ENCODE measurements around the gene TOM1L2.
"Not testable (repeated sequence)": the region's sequence is repeated elsewhere in the genome, so short reads cannot be mapped to it uniquely, and the experiment has no call there.

Gene TOM1L2

DNA sequence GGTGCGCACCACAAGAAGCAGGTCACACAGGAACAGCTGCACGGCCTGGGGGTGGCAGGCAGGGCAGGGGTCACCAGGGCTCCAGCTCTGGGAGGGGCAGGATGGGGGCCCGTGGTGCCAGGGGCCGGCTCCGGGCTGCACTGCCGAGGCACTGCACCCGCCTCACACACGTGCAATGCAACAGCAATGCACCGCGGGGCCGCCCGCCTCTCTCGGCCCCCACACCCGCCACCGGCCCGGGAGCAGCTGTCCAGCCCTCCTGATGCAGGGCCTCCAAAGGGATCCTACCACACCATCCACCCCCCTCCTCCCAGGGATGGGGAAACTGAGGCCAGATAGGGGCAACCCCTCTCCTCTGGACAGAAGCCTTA lies 158.5 kb downstream of the TOM1L2 start:
- DNase-seq = no peak

DNA sequence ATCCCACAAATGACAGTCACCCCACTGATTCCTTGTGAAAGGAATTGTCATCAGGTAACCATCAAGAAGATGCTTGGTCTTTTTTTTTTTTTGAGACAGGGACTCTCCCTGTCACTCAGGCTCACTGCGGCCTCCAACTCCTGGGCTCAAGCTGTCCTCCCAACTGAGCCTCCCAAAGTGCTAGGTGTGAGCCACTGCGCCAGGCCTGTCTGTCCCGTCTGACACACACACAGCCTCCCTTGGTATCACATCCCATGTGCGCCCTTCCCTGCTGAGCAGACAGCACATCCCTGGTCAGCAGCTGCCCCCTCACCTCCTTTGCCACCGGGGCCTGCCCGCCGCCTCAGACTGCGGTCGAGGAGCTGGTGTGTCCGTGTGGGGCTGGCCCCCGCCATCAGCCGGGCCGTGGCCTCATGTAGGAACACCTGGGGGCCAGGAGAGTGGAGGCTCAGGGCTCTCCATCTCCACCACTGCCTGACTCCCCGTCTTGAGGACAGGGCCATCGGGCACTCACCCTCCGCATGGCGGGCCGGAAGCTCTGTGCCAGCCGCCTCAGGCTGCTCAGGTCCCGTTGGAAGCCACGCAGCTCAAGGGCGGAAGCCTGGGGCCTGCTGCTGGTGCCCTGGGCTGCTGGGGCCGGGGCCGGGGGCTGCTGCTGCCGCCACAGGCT lies 159.0 kb downstream of the TOM1L2 start:
- DNase-seq = no peak

DNA sequence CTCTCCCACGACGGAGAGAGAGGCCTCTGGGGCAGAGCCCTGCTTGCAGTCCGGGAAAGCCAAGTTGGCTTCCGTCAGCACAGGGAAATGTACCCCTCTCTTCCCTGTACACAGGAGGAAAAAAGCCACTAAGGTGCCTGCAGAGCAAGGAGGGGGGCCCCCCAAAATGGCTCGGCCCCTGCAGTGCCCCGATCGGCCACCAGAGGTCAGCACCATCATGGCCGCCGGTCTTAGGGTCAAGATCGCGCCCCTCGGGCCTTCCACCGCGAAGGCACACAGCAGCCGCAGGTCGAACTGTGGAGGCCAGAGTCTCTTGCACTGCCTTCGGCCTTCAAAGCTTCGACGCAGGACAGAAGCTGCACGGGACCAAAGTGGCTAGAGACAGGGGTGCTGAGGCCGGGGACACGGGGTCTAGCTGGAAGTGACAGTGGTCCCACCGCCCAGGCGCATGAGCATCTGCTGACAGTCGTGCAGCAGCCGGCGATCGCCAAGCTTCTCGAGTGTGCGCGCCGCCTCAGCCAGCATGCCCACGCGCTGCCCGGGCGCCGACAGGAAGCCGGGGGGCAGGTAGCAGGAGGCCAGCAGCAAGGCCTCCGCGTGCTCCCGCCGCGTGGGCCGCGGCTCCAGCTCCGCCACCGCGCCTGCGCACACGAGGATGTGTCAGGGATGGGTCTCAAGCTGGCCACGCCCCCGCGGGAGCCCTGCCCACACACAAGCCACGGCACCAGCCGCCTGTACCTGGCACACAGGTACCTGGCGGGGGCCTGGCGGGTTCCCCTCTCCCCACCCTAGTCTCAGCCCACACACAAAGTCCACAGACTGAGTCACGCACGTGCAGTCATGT lies 159.8 kb downstream of the TOM1L2 start:
- DNase-seq = peak; percentile 93

DNA sequence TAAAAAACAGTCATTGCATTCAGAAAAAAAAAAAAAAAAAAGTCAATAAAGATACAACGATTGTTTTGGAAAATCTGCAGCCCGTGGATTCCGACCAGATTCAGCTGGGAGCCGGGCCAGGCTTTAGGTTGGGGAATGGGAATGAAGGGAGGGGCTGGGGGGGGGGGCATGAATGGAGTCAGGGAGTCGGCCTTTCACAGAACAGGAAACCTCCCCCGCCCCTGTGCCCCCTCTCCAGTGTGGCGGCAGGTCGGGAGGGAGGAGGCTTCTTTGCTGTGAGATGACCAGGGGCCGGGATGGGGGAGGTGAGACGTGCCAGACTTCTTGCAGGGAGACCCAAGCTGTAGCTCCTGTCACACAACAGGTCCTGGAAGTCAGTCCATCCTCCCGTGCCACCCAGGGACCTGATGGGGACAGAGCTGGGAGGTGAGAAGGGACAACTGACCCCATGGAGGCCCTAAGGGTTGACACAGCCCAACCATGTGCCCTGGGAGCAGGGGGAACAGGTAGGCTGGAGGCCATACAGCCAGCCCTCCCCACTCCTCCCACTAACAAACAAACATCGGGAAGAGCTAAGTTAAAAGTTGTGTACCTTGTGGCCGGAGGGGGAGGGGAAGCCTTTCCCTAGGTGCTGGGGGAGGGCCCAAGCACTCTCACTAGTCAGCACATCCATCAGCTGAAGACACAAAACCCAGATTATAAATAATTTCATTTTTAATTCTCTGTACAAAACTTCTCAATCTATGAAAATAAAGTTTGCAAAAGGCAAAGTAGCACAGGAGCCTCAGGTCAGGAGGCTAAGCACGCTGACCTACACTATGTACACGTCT lies 160.6 kb downstream of the TOM1L2 start:
- no peak for DNase-seq

DNA sequence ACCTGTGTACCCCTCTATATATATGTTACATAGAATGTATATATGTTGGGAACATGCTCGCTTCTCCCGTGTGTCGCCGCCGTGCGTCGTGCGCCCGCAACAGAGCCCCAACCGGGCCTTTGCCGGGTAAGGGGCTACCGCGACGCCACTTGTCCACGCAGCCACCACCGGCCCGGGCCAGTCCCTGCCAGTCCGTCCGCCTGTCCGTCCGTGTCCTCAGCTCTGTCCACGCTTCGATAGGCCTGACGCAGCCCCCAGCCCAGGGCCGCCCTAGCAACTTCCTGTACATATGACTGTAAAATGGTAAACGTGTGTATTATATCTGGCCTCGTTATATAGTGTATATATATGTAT lies 161.3 kb downstream of the TOM1L2 start:
- no peak for DNase-seq

DNA sequence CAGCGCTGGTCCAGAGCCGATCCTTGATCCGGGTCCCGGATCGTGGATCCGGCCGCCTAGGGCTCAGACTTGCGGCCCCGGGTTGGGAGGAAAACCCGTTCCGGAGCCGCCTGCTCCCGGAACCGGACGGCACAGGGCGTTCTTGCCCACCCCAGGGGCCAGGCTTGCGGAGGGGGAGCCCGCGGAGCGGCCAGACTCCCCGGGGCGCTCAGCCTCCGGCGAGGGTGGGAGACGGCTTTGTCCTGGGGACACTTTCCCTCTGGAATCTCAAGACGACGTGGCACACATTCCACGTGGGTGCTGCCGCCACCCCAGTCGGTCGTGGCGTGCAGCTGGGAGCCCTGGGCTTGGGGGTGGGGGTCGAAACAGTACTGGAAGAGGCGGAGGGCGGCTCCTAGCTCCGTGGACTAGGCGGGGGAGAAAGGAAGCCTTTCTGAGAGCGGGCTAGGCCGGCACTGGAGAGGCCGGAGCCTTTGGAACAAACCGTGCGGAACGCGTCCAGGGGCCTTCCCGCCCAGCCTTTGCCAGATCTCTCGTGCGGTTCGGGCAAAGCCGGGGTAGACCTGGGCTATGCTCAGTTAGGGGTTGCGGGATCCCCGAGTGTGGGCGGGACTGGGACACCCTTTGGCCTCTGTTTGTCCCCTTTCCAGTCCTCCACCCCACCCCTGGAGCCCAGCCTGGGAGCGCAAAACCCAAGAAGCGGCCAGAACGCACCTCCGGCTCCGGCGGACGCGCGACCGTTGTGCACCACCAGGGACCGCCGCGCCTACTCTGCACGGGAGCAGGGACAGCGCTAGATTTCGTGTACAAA lies 161.9 kb downstream of the TOM1L2 start:
- no peak for DNase-seq

DNA sequence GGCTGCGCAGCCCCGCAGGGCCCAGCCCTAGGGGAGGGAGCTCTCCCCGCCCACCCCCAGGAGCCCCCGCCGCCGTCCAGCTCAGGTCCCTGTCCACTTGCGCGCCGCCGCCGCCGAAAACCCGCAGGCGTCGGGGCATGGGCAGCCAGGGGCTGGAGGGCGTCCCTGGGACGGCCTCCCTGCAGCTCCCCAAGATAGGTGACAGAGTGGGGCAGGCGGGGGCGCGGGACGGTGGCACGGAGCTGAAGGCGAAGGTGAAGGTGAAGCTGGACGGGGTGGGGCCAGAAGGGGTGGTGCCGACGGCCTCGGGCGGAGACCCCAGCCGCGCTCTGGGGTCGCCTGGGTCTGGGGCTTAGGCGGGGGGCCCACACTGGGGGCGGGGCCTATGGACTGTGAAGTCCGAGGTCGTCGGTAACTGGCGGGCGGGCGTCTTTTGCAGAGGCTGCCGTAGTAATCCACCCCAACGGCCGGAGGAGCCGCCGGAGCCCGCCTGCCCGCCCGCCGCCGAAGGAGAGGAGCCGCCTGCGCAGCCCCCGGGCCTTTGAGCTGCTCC lies 162.6 kb downstream of the TOM1L2 start:
- no peak for DNase-seq

DNA sequence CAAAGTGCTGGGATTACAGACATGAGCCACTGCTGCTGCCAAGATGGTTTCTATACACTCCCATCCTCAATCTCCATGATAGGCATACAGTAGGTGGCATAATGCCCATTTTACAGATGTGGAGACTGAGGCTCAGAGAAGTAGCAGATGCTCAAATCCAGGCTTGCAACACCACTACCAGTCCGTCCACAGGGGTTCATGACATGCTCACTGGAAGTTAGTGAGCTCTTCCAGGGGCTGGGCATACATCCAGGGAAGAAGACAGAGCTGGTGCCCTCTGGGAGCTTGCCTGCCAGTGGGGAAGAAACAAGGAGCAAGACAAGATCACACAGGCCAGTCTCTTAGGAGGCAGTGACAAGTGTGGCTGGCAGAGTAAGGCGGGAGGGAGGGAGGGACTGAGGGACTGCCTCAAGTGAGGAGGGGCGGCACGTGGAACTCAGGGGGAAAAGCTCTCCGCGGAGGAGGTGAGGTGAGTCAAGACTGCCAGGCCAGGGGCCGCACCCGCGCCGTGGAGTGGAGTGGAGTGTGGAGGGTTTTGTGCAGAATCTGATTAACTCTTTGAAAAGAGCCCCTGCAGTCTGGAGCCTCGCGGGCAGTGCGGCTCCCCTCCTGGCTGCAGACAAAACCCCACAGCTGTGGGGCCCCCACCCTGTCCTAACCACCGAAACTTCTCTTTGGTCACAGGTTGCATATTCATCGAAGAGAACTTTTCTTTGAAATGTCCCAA lies 163.3 kb downstream of the TOM1L2 start:
- DNase-seq = no peak

DNA sequence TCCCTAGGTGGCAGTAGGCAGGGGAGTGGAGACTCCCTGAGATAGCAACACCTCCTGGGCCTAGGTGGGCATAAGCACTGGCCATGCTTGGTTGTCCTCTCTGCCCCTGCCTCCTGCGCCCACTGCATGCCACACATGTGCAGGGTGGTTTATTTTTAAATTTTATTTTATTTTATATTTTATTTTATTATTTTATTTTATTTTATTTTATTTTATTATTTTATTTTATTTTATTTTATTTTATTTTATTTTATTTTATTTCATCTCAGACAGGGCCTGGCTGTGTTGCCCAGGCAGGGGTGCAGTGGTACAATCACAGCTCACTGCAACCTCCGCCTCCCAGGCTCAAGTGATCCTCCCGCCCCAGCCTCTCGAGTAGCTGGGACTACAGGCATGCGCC lies 164.0 kb downstream of the TOM1L2 start:
- DNase-seq = not testable (repeated sequence)

DNA sequence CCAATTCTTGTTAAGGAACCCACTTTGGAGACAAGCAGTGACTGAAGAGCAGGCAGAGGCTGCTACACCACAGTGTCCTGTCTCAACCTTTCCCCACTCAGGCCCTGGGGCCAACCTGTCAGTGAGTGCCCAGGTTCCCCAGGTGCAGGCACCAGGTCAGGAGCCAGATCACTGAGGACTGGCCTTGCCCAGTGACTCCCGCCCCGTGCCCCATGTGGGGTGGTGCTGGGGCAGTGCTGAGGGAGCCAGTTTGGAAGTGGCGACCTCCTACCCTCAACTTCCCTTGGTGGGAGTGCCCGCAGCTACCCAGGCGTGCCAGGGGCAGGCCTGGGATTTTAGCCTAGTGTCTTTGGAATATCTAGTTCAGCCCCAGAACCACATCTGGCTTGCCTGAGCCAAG lies 164.8 kb downstream of the TOM1L2 start:
- DNase-seq = no peak

DNA sequence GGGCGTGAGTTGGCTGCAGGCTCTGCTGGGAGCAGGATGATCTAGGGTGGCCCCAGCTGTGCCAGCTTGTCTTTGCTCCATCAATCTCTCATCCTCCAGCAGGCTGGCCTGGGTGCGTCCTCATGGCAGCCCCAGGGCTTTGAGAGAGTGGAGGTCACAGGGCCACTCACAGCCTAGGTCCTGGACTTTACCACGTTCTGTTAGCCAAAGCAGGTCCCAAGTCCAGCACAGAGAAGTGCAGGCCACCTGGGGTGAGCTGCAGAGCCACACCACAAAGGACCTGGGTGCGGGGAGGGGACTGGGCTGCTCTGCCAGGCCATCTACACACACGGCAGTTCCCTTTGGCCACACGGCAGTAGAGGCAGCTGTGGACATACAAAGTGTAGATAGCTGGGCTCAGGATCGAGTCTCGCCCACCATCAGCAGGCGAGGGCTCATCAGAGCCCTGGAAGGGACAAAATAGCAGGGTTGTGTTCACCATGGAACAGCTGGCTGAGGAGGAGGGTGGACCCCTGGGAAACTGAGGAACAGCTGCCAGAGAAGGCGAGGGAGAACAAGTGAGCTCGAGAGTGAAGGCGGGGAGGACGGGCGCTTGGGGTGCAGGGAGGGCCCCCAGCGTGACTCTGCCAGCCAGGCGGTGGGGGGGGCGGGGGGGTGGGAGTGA lies 165.5 kb downstream of the TOM1L2 start:
- no peak for DNase-seq

DNA sequence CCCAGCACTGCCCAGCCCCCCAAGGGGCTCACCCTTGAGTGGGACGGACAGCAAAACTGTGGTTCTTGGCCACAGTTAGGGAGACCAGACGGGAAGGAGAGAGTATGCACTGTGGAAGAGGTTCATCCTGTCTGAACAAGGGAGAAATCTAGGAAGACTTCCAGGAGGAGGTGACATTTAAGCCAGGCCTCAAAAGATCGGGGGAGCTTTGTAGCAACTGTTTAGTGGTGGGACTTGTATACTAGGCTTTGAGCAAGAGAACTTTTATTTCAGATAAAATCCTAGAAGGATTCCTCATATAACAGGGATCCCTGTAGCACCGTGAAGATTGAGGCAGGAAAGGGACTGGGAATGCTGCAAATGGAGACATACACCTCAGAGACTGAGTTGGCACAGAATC lies 166.2 kb downstream of the TOM1L2 start:
- no peak for DNase-seq

DNA sequence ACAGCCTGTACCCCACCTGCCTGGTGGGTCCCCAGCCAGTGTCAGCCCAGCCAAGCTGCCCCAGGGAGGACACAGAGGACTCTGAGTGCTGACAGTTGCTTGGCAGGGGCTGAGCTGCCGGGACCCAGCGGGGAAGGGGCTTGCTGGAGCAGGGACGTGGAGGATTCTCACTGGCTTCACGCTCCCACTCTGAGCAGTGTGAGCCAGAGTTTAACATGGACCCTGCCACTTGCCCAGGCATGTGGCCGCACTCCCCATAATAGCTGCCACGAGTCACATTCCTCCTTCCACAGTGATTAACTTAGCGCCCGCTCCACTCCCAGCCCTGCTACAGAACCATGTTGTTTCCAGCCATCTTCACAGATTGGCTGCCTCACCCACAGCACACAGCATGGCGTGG lies 166.6 kb downstream of the TOM1L2 start:
- DNase-seq = no peak

DNA sequence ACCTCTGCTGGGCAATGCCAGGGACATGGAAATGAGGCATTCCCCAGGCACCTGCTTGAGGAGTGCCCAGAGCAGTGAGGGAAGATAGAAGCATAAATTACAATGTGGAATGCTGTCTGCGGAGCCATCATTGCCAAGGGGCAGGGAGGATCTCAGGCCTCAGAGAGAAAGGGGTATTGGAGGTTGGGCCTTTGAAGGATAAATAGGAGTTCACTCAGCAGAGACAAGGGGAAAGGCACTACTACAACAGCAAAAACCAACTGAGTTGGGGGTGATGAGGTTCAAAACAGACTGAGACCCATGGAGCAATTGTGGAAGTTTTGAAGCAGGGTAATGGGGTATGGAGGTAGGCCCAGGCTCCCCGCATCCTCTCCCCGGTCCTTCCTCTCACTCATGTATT lies 168.2 kb downstream of the TOM1L2 start:
- no peak for DNase-seq

DNA sequence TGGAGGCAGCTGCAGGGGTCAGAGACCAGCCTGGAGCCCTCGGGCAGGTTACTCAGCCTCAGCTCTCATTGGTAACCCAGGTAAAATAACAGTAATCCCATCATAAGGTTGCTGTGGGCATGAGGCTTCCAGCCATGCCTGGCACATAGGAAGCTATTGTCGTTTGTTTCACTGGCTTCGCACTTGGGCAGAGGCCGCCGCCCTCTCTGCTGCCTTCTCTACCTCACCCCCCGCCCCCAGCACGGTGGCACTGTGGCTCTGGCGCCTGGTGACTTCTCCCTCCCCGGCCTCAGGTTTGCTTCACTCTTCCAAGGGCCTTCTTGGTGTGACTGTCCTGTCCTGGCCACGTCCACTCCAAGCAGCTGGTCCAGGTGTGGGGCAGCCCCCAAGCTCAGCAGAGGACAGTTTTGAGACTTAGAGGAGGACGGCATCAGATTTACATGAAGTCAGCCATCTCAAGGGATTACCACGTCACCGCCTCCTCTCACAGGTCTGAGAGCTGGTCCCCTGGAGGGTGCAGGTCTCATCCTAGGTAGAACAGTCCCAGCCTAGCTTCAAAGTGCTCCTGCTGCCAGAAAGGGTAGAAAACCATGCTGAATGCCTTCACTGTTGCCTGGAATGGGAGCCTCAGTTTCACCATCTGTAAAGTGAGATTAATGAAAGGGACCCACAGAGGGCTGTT lies 170.3 kb downstream of the TOM1L2 start:
- DNase-seq = no peak

DNA sequence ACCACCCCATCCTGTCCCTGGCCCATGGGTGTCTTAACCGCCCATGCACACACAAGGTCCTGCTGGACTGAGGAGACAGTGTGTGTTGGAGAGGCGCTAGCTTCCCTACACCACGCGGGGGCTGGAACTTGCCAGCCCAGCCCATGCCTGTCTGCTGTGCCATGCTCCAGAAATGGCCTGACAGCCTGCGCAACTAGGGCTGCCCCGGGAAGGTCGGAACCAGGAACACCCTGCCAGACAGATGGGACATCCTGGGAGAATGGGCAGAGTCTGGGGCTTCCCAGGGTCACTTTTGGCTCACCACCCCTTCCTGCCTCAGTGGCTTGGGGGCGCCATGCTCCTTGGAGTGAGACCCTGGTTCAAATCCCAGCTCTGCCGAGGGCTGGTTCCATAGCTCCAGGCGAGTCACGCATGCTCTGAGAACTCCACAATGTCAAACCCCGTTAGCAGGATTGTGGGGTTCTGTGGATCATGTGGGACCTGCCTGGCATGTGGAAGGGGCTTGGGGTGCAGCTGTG lies 171.6 kb downstream of the TOM1L2 start:
- DNase-seq = no peak

DNA sequence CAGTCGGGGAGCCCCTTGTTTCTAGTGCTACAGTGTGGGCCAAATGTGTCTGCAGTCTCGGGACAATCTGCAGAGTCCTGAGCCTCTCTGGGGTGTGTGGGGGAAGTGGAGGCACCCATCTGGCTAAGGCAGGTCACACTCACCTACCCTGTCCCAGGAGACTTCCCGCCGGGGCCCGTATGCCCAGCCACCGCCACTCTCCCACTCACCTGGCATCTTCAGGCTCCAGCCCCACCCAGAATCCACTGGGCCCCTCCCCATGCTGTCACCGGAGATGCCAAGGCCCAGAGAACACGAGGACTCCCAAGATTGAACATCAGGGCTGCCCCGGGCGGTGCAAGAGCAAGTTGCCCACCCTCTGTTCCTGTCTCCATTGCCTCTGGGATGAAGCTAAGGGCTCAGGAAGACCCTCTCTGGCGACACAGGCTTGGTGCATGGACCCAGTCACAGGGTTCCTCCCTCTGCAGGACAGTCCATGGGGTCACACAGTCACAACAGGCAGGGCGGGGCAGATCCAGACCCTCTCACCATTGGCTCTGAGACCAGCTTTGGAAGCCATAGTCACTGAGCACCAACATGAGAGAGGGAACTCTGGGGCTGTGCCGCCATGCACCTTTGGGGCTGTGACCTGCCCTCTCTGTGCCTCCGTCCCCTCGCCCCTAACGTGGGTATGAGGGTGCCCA lies 173.5 kb downstream of the TOM1L2 start:
- DNase-seq = no peak

DNA sequence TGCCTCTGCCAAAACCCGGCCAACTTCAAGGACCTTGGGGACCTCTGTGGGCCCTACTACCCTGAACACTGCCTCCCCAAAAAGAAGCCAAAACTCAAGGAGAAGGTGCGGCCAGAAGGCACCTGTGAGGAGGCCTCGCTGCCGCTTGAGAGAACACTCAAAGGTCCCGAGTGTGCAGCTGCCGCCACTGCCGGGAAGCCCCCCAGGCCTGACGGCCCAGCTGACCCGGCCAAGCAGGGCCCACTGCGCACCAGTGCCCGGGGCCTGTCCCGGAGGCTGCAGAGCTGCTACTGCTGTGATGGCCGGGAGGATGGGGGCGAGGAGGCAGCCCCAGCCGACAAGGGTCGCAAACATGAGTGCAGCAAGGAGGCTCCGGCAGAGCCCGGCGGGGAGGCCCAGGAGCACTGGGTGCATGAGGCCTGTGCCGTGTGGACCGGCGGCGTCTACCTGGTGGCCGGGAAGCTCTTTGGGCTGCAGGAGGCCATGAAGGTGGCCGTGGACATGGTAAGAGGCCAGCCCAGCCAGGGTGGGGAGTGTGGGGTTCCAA lies 174.1 kb downstream of the TOM1L2 start:
- no peak for DNase-seq

DNA sequence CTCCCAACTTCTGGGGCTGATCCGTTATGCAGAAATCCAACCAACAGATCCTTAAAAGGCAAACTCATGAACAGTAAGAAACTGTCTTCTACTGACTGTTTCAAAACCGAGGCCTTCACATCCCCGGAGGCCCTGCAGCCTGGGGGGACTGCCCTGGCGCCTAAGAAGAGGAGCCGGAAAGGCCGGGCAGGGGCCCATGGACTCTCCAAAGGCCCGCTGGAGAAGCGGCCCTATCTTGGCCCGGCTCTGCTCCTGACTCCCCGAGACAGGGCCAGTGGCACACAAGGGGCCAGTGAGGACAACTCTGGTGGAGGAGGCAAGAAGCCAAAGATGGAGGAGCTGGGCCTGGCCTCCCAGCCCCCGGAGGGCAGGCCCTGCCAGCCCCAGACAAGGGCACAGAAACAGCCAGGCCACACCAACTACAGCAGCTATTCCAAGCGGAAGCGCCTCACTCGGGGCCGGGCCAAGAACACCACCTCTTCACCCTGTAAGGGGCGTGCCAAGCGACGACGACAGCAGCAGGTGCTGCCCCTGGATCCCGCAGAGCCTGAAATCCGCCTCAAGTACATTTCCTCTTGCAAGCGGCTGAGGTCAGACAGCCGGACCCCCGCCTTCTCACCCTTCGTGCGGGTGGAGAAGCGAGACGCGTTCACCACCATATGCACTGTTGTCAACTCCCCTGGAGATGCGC lies 174.9 kb downstream of the TOM1L2 start:
- no peak for DNase-seq

All from activated CD8-positive, alpha-beta memory T cell treated with anti-CD3 and anti-CD28 coated beads for 24 hours (primary cell).